IMR-90 (cell line): ENCODE data around the gene MZF1. TPM values are rescaled to one million over a fixed set of nuclear protein-coding genes. Genes with fewer than 3 reads are reported as not detected.

Experiments
- ATAC-seq: fragments of 200-7000 bp; cut with Tn5 transposase; 2 replicates; pipeline ENCODE4 v1.9.1; 2020; ENCODE audit warnings: low read depth, mild to moderate bottlenecking, moderate library complexity
- BruUV-seq: library from RNA; stranded (reverse); fragments of 400-500 nt; replicated peaks from 2 replicates; lab custom pipeline; 2021; lab: Mats Ljungman, UMichigan
- CTCF ChIA-PET: fragments of 300-600 bp; formaldehyde crosslinking; extraction: SDS; loops from one replicate; lab custom pipeline; 2021; ENCODE audit warnings: antibody characterized with exemption; lab: Yijun Ruan, JAX
- POLR2A ChIA-PET: fragments of 300-600 bp; sonication (Branson Sonifier 250); formaldehyde crosslinking; loops from one replicate; lab custom pipeline; 2022; ENCODE audit warnings: antibody characterized with exemption; ENCODE audit not compliant: unreplicated experiment; lab: Charles Lee
- DNase-seq: peaks from one replicate; pipeline ENCODE4 v3.0.0; 2013
- H2AFZ ChIP-seq: replicated peaks from 2 replicates; pipeline ENCODE3; 2013; ENCODE audit warnings: low read length, mild to moderate bottlenecking; ENCODE audit not compliant: poor library complexity
- H2AK5ac ChIP-seq: 2 replicates; pipeline ENCODE4 v1.6.1; 2013; ENCODE audit warnings: low read depth, low read length, inconsistent platforms
- H2AK9ac ChIP-seq: replicated peaks from 2 replicates; pipeline ENCODE3; 2013; ENCODE audit warnings: mild to moderate bottlenecking, low read depth, low read length, moderate library complexity; ENCODE audit not compliant: poor library complexity
- H2BK120ac ChIP-seq: 2 replicates; pipeline ENCODE4 v1.6.1; 2013; ENCODE audit warnings: low read depth, low read length, inconsistent platforms
- H2BK15ac ChIP-seq: 3 replicates; pipeline ENCODE4 v1.6.1; 2013; ENCODE audit warnings: low read depth, low read length, inconsistent platforms
- H2BK20ac ChIP-seq: 2 replicates; pipeline ENCODE4 v1.6.1; 2013; ENCODE audit warnings: low read depth, mild to moderate bottlenecking, inconsistent platforms, low read length, moderate library complexity
- H2BK5ac ChIP-seq: 2 replicates; pipeline ENCODE4 v1.6.1; 2013; ENCODE audit warnings: mild to moderate bottlenecking, low read depth, low read length, inconsistent platforms; ENCODE audit not compliant: poor library complexity, severe bottlenecking
- H3K14ac ChIP-seq: replicated peaks from 2 replicates; pipeline ENCODE4 v1.6.1; 2013; ENCODE audit warnings: low read depth, low read length, inconsistent platforms
- H3K18ac ChIP-seq: 2 replicates; pipeline ENCODE4 v1.6.1; 2013; ENCODE audit warnings: low read depth, low read length, control low read depth
- H3K23ac ChIP-seq: 2 replicates; pipeline ENCODE4 v1.6.1; 2013; ENCODE audit warnings: low read depth, low read length, inconsistent platforms
- H3K27ac ChIP-seq: 2 replicates; pipeline ENCODE4 v1.5.1; 2013; ENCODE audit warnings: mild to moderate bottlenecking, control low read depth, low read length; ENCODE audit not compliant: insufficient read depth
- H3K27me3 ChIP-seq: 2 replicates; pipeline ENCODE4 v1.6.1; 2013; ENCODE audit warnings: low read length; ENCODE audit not compliant: control insufficient read depth, insufficient read depth
- H3K36me3 ChIP-seq: 2 replicates; pipeline ENCODE4 v1.6.1; 2013; ENCODE audit warnings: low read length, mixed read lengths; ENCODE audit not compliant: control insufficient read depth, insufficient read depth
- H3K4ac ChIP-seq: 2 replicates; pipeline ENCODE4 v1.6.1; 2013; ENCODE audit warnings: low read depth, low read length, inconsistent platforms
- H3K4me1 ChIP-seq: 2 replicates; pipeline ENCODE4 v1.6.1; 2013; ENCODE audit warnings: low read length, mixed read lengths; ENCODE audit not compliant: control insufficient read depth, insufficient read depth
- H3K4me2 ChIP-seq: 2 replicates; pipeline ENCODE4 v1.6.1; 2013; ENCODE audit warnings: low read depth, mild to moderate bottlenecking, control low read depth, low read length, moderate library complexity
- H3K4me3 ChIP-seq: 2 replicates; pipeline ENCODE4 v1.5.1; 2013; ENCODE audit warnings: low read depth, mild to moderate bottlenecking, control low read depth, low read length, moderate library complexity; ENCODE audit not compliant: insufficient read depth
- H3K56ac ChIP-seq: 2 replicates; pipeline ENCODE4 v1.6.1; 2013; ENCODE audit warnings: low read length, inconsistent platforms; ENCODE audit not compliant: insufficient read depth; ENCODE audit errors: extremely low read depth
- H3K79me1 ChIP-seq, 2 experiments: 2 replicates each; pipeline ENCODE4 v1.6.1; 2013; ENCODE audit warnings: low read length in 2 of 2, inconsistent platforms in 1 of 2, low read depth in 1 of 2
- H3K9ac ChIP-seq: 2 replicates; pipeline ENCODE4 v1.6.1; 2013; ENCODE audit warnings: low read depth, low read length, control low read depth
- H3K9me1 ChIP-seq: 2 replicates; pipeline ENCODE4 v1.6.1; 2013; ENCODE audit warnings: low read length, inconsistent platforms; ENCODE audit not compliant: insufficient read depth
- H3K9me3 ChIP-seq: 2 replicates; pipeline ENCODE4 v1.6.1; 2013; ENCODE audit warnings: low read length; ENCODE audit not compliant: control insufficient read depth, insufficient read depth
- H4K20me1 ChIP-seq: 2 replicates; pipeline ENCODE4 v1.6.1; 2013; ENCODE audit warnings: low read length, inconsistent platforms; ENCODE audit not compliant: insufficient read depth
- H4K5ac ChIP-seq: 2 replicates; pipeline ENCODE4 v1.6.1; 2013; ENCODE audit warnings: mild to moderate bottlenecking, low read depth, low read length, control low read depth
- H4K8ac ChIP-seq, 2 experiments: 2 replicates each; pipeline ENCODE4 v1.6.1; 2013; ENCODE audit warnings: low read depth in 2 of 2, low read length in 2 of 2, control low read depth in 1 of 2, inconsistent platforms in 1 of 2
- H4K91ac ChIP-seq: 2 replicates; pipeline ENCODE4 v1.6.1; 2013; ENCODE audit warnings: low read depth, low read length, inconsistent platforms; ENCODE audit not compliant: insufficient read depth
- CEBPB ChIP-seq: IDR thresholded peaks from 2 replicates; pipeline ENCODE4 v1.6.1; 2012; ENCODE audit warnings: low read depth, low read length, improper control_type of control experiment
- RCOR1 ChIP-seq: IDR thresholded peaks from 2 replicates; pipeline ENCODE4 v1.6.1; 2012; ENCODE audit warnings: mild to moderate bottlenecking, low read length, improper control_type of control experiment; ENCODE audit not compliant: insufficient replicate concordance
- WGBS, 2 experiments: methylation state at CpG; one replicate each; pipeline versions ENCODE4 v1.1.5 to v1.1.7; 2013; ENCODE audit warnings: missing lambda C conversion rate in 2 of 2; ENCODE audit not compliant: insufficient read length in 1 of 2; ENCODE audit errors: extremely low coverage in 2 of 2; 5-methylcytosine and 5-hydroxymethylcytosine counted together
- dilution Hi-C: fragments of 300-500 bp; cut with HindIII; formaldehyde crosslinking; loops from one replicate; pipeline ENCODE4 v1.14.3; 2018; ENCODE audit warnings: low sequenced_read_pairs; ENCODE audit not compliant: unreplicated experiment
- in situ Hi-C: fragments of 300-500 bp; cut with MboI; formaldehyde crosslinking; loops from 3 replicates; pipeline ENCODE4 v1.14.3; 2019; ENCODE audit warnings: low sequenced_read_pairs, inconsistent platforms, mixed read lengths
- intact Hi-C: fragments of 100-400 bp; cut with micrococcal nuclease; formaldehyde crosslinking; loops from 2 replicates; pipeline ENCODE4 v1.10.0; 2022
- polyA plus RNA-seq, 3 experiments: library from polyadenylated mRNA; depleted of rRNA; stranded (reverse); fragments of >200 nt; gene quantifications; 2 replicates each; pipeline ENCODE4 v1.2.3, GENCODE V29; 2012; ENCODE audit warnings: low replicate concordance in 1 of 3
- total RNA-seq: library from RNA; depleted of rRNA; stranded (reverse); fragments of >200 nt; gene quantifications from 2 replicates; pipeline ENCODE4 v1.2.3, GENCODE V29; 2012
- TF ChIP-seq, protein P1 (sequence below): fragments of 150-350 bp; IDR thresholded peaks from 2 replicates; pipeline ENCODE4 v1.6.1; 2016; ENCODE audit warnings: low read depth, mild to moderate bottlenecking, low read length, moderate library complexity, borderline replicate concordance
- TF ChIP-seq, protein P2 (sequence below): conservative IDR thresholded peaks from 2 replicates; pipeline ENCODE4 v1.5.1; 2012; ENCODE audit warnings: mild to moderate bottlenecking, low read depth, low read length, improper control_type of control experiment

Gene MZF1
- total and polyA plus RNA-seq, 2 of the 4 experiments (the other 2 are of a cell fraction) = 3.4 to 15.0 TPM

- DNase-seq = no peak
These were observed 913 bp downstream of the MZF1 start for GRCh38 chr19:58572026-58572817.

More at GRCh38 chr19:58572026-58572817, 913 bp downstream of the MZF1 start:
- Histone ChIP-seq H2AK9ac (peak overlapping the region; percentile 98), H3K4me1 (peaks cover 2% of the 10 kb centered on the region; the same call in 1 of the 2 replicates), H3K27me3 (no peaks in the 10 kb centered on the region), H3K4ac (peak overlapping the region; percentile 50), H2BK5ac (peak overlapping the region; percentile 8), H2BK120ac (no peak overlapping the region), H3K27ac (peak overlapping the region; percentile 2; the same call in 1 of the 2 replicates), H2AFZ (peak overlapping the region; percentile 99), H4K91ac (peak overlapping the region; percentile 61), H2AK5ac (peak overlapping the region; percentile 71), H4K8ac (peak overlapping the region; percentile 36 to 99), H3K9ac (peak overlapping the region; percentile 11), H4K20me1 (0 out of 2 replicates have a peak, but pooled peaks cover 4% of the 10 kb centered on the region), H3K14ac (peak overlapping the region; percentile 77), H3K4me2 (peak overlapping the region; percentile 87), H2BK15ac (no peak overlapping the region), H3K9me1 (peaks cover 9% of the 10 kb centered on the region), H3K9me3 (no peaks in the 10 kb centered on the region), H3K56ac (no peak overlapping the region), H3K4me3 (peak overlapping the region; percentile 54), H3K79me1 (peaks cover 9 to 38% of the 10 kb centered on the region in 2 experiments; a peak in 3 of 4 replicates), H2BK20ac (no peak overlapping the region), H3K18ac (no peak overlapping the region), H3K36me3 (peaks cover 13% of the 10 kb centered on the region; the same call in 1 of the 2 replicates), H3K23ac (0 out of 2 replicates have a peak overlapping the region, but pooled peaks have one; percentile 9), H4K5ac (peak overlapping the region; percentile 27)
- no TSS peak for BruUV-seq
- in situ Hi-C loops (no loop called here), intact Hi-C loops (loop anchor here (1.0 to 2.0 kb wide), 2 partner anchors 13 to 53 kb away; partner anchors contain the start of gene ZBTB45), dilution Hi-C loops (no loop called here)
- POLR2A ChIA-PET = no interaction called here
- 32% methylated on average over 12 of the region's 24 CpGs; no CpG with 5 or more reads in 1 of the 2 experiments for WGBS, 2 experiments
- ATAC-seq = no peak
- CTCF ChIA-PET = no interaction called here
- TF ChIP-seq RCOR1 = no peak
- TF ChIP-seq, protein P1, sequence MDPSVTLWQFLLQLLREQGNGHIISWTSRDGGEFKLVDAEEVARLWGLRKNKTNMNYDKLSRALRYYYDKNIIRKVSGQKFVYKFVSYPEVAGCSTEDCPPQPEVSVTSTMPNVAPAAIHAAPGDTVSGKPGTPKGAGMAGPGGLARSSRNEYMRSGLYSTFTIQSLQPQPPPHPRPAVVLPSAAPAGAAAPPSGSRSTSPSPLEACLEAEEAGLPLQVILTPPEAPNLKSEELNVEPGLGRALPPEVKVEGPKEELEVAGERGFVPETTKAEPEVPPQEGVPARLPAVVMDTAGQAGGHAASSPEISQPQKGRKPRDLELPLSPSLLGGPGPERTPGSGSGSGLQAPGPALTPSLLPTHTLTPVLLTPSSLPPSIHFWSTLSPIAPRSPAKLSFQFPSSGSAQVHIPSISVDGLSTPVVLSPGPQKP = no peak
- TF ChIP-seq, protein P2, sequence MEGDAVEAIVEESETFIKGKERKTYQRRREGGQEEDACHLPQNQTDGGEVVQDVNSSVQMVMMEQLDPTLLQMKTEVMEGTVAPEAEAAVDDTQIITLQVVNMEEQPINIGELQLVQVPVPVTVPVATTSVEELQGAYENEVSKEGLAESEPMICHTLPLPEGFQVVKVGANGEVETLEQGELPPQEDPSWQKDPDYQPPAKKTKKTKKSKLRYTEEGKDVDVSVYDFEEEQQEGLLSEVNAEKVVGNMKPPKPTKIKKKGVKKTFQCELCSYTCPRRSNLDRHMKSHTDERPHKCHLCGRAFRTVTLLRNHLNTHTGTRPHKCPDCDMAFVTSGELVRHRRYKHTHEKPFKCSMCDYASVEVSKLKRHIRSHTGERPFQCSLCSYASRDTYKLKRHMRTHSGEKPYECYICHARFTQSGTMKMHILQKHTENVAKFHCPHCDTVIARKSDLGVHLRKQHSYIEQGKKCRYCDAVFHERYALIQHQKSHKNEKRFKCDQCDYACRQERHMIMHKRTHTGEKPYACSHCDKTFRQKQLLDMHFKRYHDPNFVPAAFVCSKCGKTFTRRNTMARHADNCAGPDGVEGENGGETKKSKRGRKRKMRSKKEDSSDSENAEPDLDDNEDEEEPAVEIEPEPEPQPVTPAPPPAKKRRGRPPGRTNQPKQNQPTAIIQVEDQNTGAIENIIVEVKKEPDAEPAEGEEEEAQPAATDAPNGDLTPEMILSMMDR = no peak
- no peak for TF ChIP-seq CEBPB
